K562 (cell line): ENCODE results near the gene RBL1. TPM values are rescaled to one million over a fixed set of nuclear protein-coding genes. Genes with fewer than 3 reads are reported as not detected.

ENCODE experiments used
- BRD4 ChIP-seq: fragments of 200-600 bp; sonication (generic); IDR thresholded peaks from 2 replicates; pipeline ENCODE4 v1.6.1; 2017; ENCODE audit warnings: inconsistent platforms
- CEBPB ChIP-seq: fragments of 450-650 bp; IDR thresholded peaks from 2 replicates; pipeline ENCODE4 v1.6.1; 2016; ENCODE audit warnings: missing genetic modification characterization, missing compliant biosample characterization
- DDX20 ChIP-seq: fragments of 450-650 bp; IDR thresholded peaks from 2 replicates; pipeline ENCODE4 v1.6.1; 2016; ENCODE audit warnings: missing genetic modification characterization, low read depth, mild to moderate bottlenecking, missing compliant biosample characterization, moderate library complexity
- GTF2A2 ChIP-seq: IDR thresholded peaks from 2 replicates; pipeline ENCODE4 v1.6.1; 2016; ENCODE audit warnings: mild to moderate bottlenecking, missing genetic modification characterization, missing compliant biosample characterization
- HEY1 ChIP-seq: fragments of 250-450 bp; sonication (Bioruptor Pico); IDR thresholded peaks from 2 replicates; pipeline ENCODE4 v1.5.0; 2020; ENCODE audit warnings: mild to moderate bottlenecking, moderate library complexity, borderline replicate concordance
- LCOR ChIP-seq: sonication (generic); formaldehyde crosslinking; IDR thresholded peaks from 2 replicates; pipeline ENCODE4 v1.8.0; 2022; ENCODE audit warnings: mild to moderate bottlenecking, missing genetic modification reagents
- MEF2A ChIP-seq: IDR thresholded peaks from 2 replicates; pipeline ENCODE4 v1.6.1; 2011; ENCODE audit warnings: low read depth, mild to moderate bottlenecking, low read length, moderate library complexity; ENCODE audit not compliant: control insufficient read depth
- MLLT1 ChIP-seq, 2 experiments: fragments of 450-650 bp; IDR thresholded peaks; 2 replicates each; pipeline ENCODE4 v1.6.1; 2016
- RNF2 ChIP-seq: sonication (generic); IDR thresholded peaks from 2 replicates; pipeline ENCODE4 v1.6.1; 2016
- SIRT6 ChIP-seq: IDR thresholded peaks from one replicate; pipeline ENCODE4 v1.6.1; 2012; ENCODE audit warnings: low read depth, mild to moderate bottlenecking, control low read depth, inconsistent platforms, low read length, moderate library complexity
- SNRNP70 ChIP-seq: fragments of 200-400 bp; formaldehyde crosslinking; optimal IDR thresholded peaks from 2 replicates; pipeline ENCODE3; 2017; ENCODE audit warnings: low read depth, low read length
- SRSF7 ChIP-seq: fragments of 200-400 bp; formaldehyde crosslinking; optimal IDR thresholded peaks from 2 replicates; pipeline ENCODE3; 2017; ENCODE audit warnings: mild to moderate bottlenecking, low read depth, low read length
- TEAD1 ChIP-seq, 2 experiments: fragments of 450-650 bp in 1 of 2; sonication (generic) in 1 of 2; formaldehyde crosslinking; IDR thresholded peaks; 2 replicates each; pipeline versions ENCODE4 v1.4.0 to v1.8.0; 2020 to 2022; ENCODE audit warnings: mild to moderate bottlenecking in 2 of 2, missing genetic modification reagents in 1 of 2
- TRIM24 ChIP-seq, 2 experiments: fragments of 450-650 bp; IDR thresholded peaks; 2 replicates each; pipeline ENCODE4 v1.6.1; 2016
- ZBTB1 ChIP-seq: sonication (generic); formaldehyde crosslinking; IDR thresholded peaks from 2 replicates; pipeline ENCODE4 v1.8.1; 2023; ENCODE audit warnings: missing genetic modification reagents, low read depth, mild to moderate bottlenecking, borderline replicate concordance
- ZBTB8A ChIP-seq: fragments of 450-650 bp; IDR thresholded peaks from 2 replicates; pipeline ENCODE4 v1.6.1; 2018; ENCODE audit warnings: mild to moderate bottlenecking, moderate library complexity; ENCODE audit not compliant: partially characterized antibody
- ZC3H11A ChIP-seq: IDR thresholded peaks from 2 replicates; pipeline ENCODE4 v1.6.1; 2012; ENCODE audit warnings: low read depth, low read length, improper control_type of control experiment
- ZNF263 ChIP-seq: sonication (generic); formaldehyde crosslinking; IDR thresholded peaks from 2 replicates; pipeline ENCODE4 v1.8.0; 2022; ENCODE audit warnings: mild to moderate bottlenecking, missing genetic modification reagents, borderline replicate concordance
- ZNF75A ChIP-seq: fragments of 450-650 bp; formaldehyde crosslinking; IDR thresholded peaks from 2 replicates; pipeline ENCODE4 v1.4.0; 2020; ENCODE audit warnings: mild to moderate bottlenecking
- ZSCAN29 ChIP-seq: fragments of 450-650 bp; IDR thresholded peaks from 2 replicates; pipeline ENCODE4 v1.6.1; 2017
- polyA plus RNA-seq, 8 experiments: library from polyadenylated mRNA; depleted of rRNA in 4 of 8; stranded (reverse) in 5 of 8; unstranded in 3 of 8; fragments of >200 nt; fragmentation: Nextera tagmentation in 2 of 8; fragmentation: Illumina TruSeq in 1 of 8; extraction: Ambion mirVana in 2 of 8; extraction: Trizol in 1 of 8; gene quantifications; 2 replicates each; pipeline versions ENCODE4 v1.2.1 to v1.2.3, GENCODE V29; 2011 to 2014; ENCODE audit warnings: inconsistent platforms in 1 of 8, missing spikeins in 1 of 8
- total RNA-seq, 7 experiments: library from RNA; depleted of rRNA in 6 of 7; stranded (reverse); fragments of >200 nt in 6 of 7; fragmentation: Illumina TruSeq in 2 of 7; extraction: Trizol in 2 of 7; gene quantifications; 2 replicates each; pipeline versions ENCODE4 v1.2.1 to v1.2.3, GENCODE V29; 2011 to 2021; ENCODE audit warnings: low replicate concordance in 1 of 7
- TF ChIP-seq, protein P1 (sequence below): sonication (generic); formaldehyde crosslinking; IDR thresholded peaks from 2 replicates; pipeline ENCODE4 v1.8.1; 2022; ENCODE audit warnings: missing genetic modification reagents
- TF ChIP-seq, protein P2 (sequence below): fragments of 250-450 bp; sonication (Bioruptor Pico); IDR thresholded peaks from 2 replicates; pipeline ENCODE4 v1.8.0; 2021; ENCODE audit warnings: moderate library complexity, mild to moderate bottlenecking, inconsistent platforms
- TF ChIP-seq, protein P3 (sequence below): sonication (generic); formaldehyde crosslinking; IDR thresholded peaks from 2 replicates; pipeline ENCODE4 v1.8.0; 2022; ENCODE audit warnings: mild to moderate bottlenecking, missing genetic modification reagents

RBL1 gene
- total and polyA plus RNA-seq, 9 of the 15 experiments (the other 6 are each of a cell fraction or from before 2014, with no cell fraction given) = 4.0 to 25.9 (median 15.6) TPM

- no peak for TF ChIP-seq HEY1 (CRISPR knock-in tag)
- TF ChIP-seq ZC3H11A = no peak
- no peak for TF ChIP-seq SRSF7
- TF ChIP-seq, protein P1, sequence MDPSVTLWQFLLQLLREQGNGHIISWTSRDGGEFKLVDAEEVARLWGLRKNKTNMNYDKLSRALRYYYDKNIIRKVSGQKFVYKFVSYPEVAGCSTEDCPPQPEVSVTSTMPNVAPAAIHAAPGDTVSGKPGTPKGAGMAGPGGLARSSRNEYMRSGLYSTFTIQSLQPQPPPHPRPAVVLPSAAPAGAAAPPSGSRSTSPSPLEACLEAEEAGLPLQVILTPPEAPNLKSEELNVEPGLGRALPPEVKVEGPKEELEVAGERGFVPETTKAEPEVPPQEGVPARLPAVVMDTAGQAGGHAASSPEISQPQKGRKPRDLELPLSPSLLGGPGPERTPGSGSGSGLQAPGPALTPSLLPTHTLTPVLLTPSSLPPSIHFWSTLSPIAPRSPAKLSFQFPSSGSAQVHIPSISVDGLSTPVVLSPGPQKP (CRISPR knock-in tag) = no peak
- TF ChIP-seq ZNF75A (CRISPR knock-in tag) = no peak
- TF ChIP-seq LCOR (CRISPR knock-in tag) = peak; percentile 95
- TF ChIP-seq, protein P2, sequence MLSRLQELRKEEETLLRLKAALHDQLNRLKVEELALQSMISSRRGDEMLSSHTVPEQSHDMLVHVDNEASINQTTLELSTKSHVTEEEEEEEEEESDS (CRISPR knock-in tag) = no peak
- TF ChIP-seq, protein P3, sequence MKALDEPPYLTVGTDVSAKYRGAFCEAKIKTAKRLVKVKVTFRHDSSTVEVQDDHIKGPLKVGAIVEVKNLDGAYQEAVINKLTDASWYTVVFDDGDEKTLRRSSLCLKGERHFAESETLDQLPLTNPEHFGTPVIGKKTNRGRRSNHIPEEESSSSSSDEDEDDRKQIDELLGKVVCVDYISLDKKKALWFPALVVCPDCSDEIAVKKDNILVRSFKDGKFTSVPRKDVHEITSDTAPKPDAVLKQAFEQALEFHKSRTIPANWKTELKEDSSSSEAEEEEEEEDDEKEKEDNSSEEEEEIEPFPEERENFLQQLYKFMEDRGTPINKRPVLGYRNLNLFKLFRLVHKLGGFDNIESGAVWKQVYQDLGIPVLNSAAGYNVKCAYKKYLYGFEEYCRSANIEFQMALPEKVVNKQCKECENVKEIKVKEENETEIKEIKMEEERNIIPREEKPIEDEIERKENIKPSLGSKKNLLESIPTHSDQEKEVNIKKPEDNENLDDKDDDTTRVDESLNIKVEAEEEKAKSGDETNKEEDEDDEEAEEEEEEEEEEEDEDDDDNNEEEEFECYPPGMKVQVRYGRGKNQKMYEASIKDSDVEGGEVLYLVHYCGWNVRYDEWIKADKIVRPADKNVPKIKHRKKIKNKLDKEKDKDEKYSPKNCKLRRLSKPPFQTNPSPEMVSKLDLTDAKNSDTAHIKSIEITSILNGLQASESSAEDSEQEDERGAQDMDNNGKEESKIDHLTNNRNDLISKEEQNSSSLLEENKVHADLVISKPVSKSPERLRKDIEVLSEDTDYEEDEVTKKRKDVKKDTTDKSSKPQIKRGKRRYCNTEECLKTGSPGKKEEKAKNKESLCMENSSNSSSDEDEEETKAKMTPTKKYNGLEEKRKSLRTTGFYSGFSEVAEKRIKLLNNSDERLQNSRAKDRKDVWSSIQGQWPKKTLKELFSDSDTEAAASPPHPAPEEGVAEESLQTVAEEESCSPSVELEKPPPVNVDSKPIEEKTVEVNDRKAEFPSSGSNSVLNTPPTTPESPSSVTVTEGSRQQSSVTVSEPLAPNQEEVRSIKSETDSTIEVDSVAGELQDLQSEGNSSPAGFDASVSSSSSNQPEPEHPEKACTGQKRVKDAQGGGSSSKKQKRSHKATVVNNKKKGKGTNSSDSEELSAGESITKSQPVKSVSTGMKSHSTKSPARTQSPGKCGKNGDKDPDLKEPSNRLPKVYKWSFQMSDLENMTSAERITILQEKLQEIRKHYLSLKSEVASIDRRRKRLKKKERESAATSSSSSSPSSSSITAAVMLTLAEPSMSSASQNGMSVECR (CRISPR knock-in tag) = peak; percentile 98
- no peak for TF ChIP-seq ZSCAN29
- TF ChIP-seq BRD4 = peak; percentile 92
- 0 out of 2 replicates have a peak, but pooled peaks have one; percentile 14 for TF ChIP-seq MEF2A
- peak; percentile 75 for TF ChIP-seq ZBTB1 (CRISPR knock-in tag)
- peak; percentile 81 for TF ChIP-seq GTF2A2 (tag)
- no peak for TF ChIP-seq SIRT6
- peak; percentile 51 for TF ChIP-seq ZBTB8A
- TF ChIP-seq TRIM24 (IDR thresholded peaks at IDR 0.05) = peak; percentile 78 to 83
- TF ChIP-seq RNF2 = peak; percentile 41; the same call in 1 of the 2 replicates
- peak; percentile 57 for TF ChIP-seq CEBPB (tag)
- no peak for TF ChIP-seq ZNF263 (CRISPR knock-in tag)
- TF ChIP-seq SNRNP70 = no peak
- TF ChIP-seq MLLT1 (IDR thresholded peaks at IDR 0.05) = peak in 1 of 2 experiments; percentile 38; a peak in 1 of 4 replicates
- TF ChIP-seq TEAD1 (CRISPR knock-in tag; IDR thresholded peaks at IDR 0.05) = peak; percentile 65 to 74; a peak in 3 of 4 replicates
- TF ChIP-seq DDX20 = no peak
Measured at GRCh38 chr20:37095599-37096414, at the start of gene RBL1 (continued).
